Measurements from ENCODE around the gene ARMC5. TPM values are rescaled to one million over a fixed set of nuclear protein-coding genes. Genes with fewer than 3 reads are reported as not detected.

Gene ARMC5
- total and polyA plus RNA-seq, 8 donors: 2.6 to 29.8 (median 11.3) TPM; not detected in 1

DNA sequence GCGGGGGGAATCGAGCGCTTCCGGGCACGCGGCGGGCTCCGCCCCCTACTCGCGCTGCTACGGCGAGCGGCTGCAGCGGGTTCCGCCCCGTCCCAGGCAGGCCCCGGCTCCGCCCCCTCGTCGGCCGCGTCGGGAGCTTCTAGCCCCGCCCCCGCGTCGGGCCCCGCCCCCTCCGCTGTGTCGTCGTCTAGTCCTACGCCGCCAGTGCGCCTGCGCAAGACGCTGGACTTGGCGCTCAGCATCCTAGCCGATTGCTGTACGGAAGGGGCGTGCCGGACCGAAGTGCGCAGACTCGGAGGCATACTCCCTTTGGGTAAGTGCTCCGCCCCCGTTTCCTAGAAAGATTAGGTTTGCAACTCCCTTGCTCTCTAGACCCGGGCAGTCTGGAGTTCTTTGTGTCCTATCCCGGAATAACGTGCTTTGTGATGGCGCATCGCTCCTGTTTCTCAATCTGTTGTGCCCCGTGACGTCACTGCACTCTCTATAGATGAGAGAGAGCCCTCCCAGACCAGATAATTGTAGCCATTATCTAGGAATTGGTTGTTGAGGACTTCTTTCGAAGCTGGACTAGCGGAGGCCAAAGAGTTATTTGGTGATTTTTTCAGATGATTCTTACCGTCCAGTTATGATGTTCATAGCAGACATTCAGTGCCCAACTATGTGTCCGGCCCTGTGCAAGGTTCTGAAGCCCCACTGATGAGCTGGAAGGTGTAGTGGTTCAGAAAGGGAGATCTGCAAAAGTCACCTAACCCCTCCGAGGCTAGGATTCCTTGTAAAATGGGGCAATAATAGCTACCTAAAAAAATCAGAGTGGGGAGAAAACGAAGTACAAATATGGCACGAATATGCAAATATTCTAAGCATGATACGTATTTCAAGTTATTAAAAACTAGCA lies 633 bp downstream of the ARMC5 start:
- Histone ChIP-seq H3K36me3 (peaks cover 28 to 36% (median 33%) of the 10 kb centered on the region in 4 donors), H3K4me1 (peaks cover 38 to 54% (median 45%) of the 10 kb centered on the region in 4 donors), H3K4me3 (peak overlapping the region; percentile 68 to 89 (median 84)), H3K27me3 (no peaks in the 10 kb centered on the region), H3K27ac (peak overlapping the region; percentile 99 to 100 (median 100)), H3K9me3 (no peaks in the 10 kb centered on the region)
- DNase-seq: peak; percentile 100
- no peak for TF ChIP-seq EP300 (IDR thresholded peaks at IDR 0.05)
- no peak for TF ChIP-seq POLR2A (IDR thresholded peaks at IDR 0.05)
- peak; percentile 35 to 90 (median 80) for TF ChIP-seq POLR2AphosphoS5 (IDR thresholded peaks at IDR 0.05)
- TF ChIP-seq, protein P1, sequence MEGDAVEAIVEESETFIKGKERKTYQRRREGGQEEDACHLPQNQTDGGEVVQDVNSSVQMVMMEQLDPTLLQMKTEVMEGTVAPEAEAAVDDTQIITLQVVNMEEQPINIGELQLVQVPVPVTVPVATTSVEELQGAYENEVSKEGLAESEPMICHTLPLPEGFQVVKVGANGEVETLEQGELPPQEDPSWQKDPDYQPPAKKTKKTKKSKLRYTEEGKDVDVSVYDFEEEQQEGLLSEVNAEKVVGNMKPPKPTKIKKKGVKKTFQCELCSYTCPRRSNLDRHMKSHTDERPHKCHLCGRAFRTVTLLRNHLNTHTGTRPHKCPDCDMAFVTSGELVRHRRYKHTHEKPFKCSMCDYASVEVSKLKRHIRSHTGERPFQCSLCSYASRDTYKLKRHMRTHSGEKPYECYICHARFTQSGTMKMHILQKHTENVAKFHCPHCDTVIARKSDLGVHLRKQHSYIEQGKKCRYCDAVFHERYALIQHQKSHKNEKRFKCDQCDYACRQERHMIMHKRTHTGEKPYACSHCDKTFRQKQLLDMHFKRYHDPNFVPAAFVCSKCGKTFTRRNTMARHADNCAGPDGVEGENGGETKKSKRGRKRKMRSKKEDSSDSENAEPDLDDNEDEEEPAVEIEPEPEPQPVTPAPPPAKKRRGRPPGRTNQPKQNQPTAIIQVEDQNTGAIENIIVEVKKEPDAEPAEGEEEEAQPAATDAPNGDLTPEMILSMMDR (IDR thresholded peaks at IDR 0.05): no peak
- WGBS, 5 donors: 2 to 6% (median 3%) methylated on average over 22 to 61 of the region's 61 CpGs
- intact Hi-C loops (cut with DNase I; ENCODE audit: low total_unique reads): loop anchor here (10.0 kb wide), 1 partner anchor 275 kb away; the partner anchor contains the start of gene FUS

DNA sequence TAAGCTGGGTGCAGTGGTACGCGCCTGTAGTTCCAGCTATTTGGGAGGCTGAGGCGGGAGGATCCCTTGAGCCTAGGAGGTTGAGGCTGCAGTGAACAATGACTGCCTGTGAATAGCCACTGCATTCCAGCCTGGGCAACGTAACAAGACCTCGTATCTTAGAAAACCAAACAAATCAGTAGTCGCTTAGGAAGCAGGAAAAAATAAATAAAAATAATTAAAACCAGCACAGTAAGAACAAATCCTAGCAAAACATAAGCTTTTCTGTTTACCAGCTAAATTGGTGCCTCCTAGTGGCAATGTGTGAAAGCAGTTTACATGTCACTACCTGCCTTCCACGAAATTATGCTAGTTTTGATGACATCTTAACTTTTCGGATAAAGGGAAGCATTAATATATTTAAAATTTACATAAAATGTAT lies 1.3 kb downstream of the ARMC5 start:
- H3K27me3 ChIP-seq: no peaks in the 10 kb centered on the region
- no peak for TF ChIP-seq POLR2AphosphoS5 (IDR thresholded peaks at IDR 0.05)
- no peak for TF ChIP-seq EP300 (IDR thresholded peaks at IDR 0.05)
- TF ChIP-seq, protein P1 (IDR thresholded peaks at IDR 0.05): peak in 5 of 7 experiments; percentile 6 to 58 (median 43)
- H3K4me3 ChIP-seq: peak overlapping the region; percentile 68 to 89 (median 84)
- DNase-seq: peak in 1 of 2 donors; percentile 73
- H3K4me1 ChIP-seq: peaks cover 32 to 48% (median 39%) of the 10 kb centered on the region in 4 donors
- peaks cover 30 to 43% (median 40%) of the 10 kb centered on the region in 4 donors for H3K36me3 ChIP-seq
- intact Hi-C loops (cut with DNase I; ENCODE audit: low total_unique reads): no loop called here
- peak overlapping the region in 4 of 5 donors; percentile 99 to 100 (median 100) for H3K27ac ChIP-seq
- no peaks in the 10 kb centered on the region for H3K9me3 ChIP-seq
- 44 to 49% (median 46%) methylated on average over 8 of the region's 8 CpGs for WGBS, 5 donors

DNA sequence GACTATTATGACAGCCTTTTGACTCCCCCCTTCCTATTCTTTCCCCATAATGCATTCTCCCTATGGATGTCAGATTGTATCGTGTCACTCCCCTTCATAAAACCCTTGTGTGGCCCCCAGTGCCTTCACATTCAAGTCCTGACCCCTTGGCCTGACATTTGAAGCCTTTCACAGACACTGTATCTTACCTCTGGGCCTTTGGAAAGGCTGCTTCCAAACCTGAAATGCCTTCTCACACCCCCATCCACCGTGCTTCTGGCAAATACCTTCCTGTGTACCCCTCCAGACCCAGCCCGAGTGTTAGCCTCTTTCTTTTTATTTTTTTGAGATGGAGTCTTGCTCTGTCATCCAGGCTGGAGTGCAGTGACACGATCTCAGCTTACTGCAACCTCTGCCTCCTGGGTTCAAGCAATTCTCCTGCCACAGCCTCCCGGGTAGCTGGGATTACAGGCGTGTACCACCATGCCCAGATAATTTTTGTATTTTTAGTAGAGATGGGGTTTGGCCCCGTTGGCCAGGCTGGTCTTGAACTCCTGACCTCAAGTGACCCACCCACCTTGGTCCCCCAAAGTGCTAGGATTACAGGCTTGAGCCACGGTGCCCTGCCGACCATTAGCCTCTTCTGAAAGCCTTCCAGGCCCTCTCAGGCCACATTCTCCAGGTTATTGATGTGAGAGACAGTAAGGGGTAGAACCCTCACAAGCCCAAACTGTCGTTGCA lies 2.1 kb downstream of the ARMC5 start:
- H3K27me3 ChIP-seq: no peaks in the 10 kb centered on the region
- intact Hi-C loops (cut with DNase I; ENCODE audit: low total_unique reads): no loop called here
- no peak overlapping the region for H3K4me3 ChIP-seq
- 88 to 92% (median 89%) methylated on average over 10 of the region's 10 CpGs for WGBS, 5 donors
- TF ChIP-seq POLR2A (IDR thresholded peaks at IDR 0.05) (no peak), EP300 (IDR thresholded peaks at IDR 0.05) (no peak), POLR2AphosphoS5 (IDR thresholded peaks at IDR 0.05) (no peak)
- TF ChIP-seq, protein P1 (IDR thresholded peaks at IDR 0.05): no peak
- H3K4me1 ChIP-seq: peaks cover 26 to 40% (median 32%) of the 10 kb centered on the region in 4 donors
- H3K36me3 ChIP-seq: peaks cover 37 to 50% (median 47%) of the 10 kb centered on the region in 4 donors
- no peaks in the 10 kb centered on the region for H3K9me3 ChIP-seq
- DNase-seq: no peak
- H3K27ac ChIP-seq: peak overlapping the region in 1 of 5 donors; percentile 100

Data from stomach (tissue), 9 donors.